GM21515 (cell line): ENCODE data around the gene MAPT.
"Not testable (repeated sequence)": the region's sequence is repeated elsewhere in the genome, so short reads cannot be mapped to it uniquely, and the experiment has no call there.

ENCODE experiments used
- ATAC-seq: cut with Tn5 transposase; IDR thresholded peaks from one replicate; pipeline ENCODE4 v1.9.1; 2021; ENCODE audit not compliant: unreplicated experiment

Gene MAPT

DNA sequence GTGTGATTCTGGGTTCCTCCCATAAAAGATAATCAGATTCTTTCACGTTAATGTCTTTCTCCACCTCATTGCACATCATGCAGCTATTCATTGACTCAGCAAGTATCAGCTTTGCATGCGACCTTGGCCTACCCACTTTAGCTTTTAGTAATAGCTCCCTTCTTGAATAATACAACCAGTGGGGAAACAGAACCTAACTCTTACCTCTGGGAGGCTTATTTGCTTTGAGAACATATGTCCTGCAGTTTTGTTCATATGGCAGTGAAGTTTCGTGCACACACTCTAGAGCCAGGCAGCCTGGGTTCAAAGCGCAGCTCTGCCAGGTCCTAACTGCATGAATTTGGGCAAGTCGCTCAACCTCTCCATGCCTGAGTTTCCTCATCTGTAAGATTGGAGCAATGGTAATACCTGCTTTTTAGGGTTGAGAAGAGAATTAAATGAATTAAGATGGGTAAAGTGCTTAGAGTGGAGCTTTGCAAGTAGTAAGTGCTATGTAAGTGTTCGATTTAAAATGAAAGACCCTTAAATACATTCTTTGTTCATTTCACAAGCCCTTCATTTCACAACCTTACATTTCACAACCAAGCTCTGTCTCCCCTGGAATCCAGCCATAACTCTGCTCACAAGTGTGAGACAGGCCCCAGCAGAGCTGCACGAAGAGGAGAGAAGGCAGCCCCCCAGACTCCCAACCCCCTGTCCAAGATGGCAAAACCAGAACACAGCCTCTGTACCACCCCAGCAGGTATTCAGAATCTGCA, 29.3 kb downstream of the MAPT start:
- no peak for ATAC-seq

DNA sequence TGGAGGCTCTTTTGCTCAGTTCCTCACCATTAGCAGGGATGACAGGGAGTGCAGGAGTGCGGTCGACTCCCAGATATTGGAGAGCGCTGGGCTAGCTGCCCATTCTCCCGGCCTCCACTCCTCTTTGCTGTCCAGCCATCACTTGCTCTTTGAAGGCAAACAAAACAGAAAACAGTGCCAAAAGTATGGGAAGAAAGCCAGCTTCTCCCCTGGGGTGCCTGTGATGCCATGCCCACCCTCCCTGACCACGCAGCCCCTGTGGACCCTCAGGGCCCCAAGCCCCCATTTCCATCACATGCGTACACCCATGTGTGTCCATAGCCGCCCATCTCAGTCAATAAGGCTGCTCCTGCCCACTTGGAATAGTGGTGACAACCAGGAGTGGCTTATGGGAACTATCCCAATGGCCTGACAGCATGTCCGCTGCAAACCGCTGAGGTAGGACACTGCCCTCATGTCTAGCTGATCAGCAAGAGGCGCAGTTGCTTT, 30.0 kb downstream of the MAPT start:
- ATAC-seq = no peak

DNA sequence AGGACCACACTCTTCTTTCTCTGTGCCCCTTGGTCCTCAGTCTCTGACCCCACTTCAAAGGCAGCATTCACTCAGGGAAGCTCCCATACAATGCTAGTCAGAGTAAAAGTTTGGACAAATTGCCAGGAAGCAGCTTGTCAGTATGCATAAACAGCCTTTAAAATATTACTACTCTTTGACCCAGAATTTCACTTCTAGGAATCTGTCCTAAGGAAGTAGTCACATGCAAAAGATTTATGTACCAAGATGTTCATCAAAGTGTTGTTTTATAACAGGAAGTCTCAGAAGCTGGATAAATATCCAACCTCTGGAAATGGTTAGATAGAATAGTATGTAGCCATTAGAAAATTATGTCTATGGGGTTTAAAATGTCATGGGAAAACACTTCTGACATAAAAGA, 31.0 kb downstream of the MAPT start:
- no peak for ATAC-seq

DNA sequence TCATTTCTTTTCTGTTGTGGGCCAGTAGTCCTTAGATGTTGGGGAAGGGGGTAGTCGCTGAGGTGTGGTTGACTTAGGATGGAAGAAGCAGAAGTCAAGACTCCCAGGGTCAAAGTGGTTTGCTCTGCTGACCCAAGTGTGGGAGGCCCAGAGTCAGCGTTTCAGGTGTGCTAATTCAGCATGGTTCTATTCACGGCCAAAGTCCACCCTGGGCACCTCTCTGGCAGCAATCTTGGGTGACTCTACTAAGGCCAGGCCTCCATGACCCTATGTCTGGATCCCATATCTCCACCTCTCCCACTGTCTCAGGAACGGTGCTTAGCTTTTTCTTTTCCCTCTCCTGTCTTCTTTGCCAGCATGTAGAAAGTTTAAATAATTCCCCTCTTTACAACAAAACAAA, 32.9 kb downstream of the MAPT start:
- ATAC-seq = no peak

DNA sequence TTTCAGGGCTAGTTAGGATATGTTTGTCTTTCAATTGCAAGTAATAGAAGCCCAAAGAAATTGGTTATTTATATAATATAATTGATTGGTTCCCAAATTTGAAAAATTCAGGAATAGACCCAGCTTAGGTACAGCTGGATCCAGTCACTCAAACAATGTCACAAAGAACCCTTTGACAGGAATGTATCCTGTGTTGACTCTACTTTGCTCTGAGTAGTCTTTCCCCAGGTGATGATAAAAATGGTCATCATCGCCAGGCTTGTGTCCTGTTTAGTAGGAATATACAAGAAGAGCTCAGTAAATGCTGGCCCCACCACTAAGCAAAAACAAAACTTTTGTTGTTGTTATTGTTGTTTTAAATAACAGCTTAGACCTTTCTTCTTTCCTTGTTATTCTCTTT, 35.0 kb downstream of the MAPT start:
- no peak for ATAC-seq

DNA sequence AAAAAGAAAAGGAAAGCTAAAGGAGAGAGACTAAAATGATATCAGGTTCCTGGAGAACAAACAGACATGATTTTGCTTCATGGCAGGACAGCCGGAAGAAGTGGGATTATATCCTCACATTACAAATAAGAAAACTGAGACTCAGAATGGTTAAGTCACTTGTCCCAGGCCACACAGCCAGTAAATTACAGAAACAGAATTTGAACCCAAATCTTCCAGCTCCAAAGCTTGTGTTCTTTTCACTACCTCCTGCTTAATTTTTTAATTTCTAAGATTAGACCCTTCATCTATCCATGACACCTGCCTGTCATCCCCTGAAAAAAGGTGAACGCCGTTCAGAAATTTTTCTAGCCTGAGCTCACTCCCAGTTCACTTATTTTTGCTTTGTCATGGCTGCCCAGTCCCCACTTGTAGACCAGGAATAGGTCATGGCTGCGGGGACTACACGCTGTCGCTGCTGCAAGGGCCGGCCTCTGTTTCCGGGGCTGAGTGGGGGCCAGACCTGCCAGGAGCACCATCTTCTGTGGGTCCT, 36.1 kb downstream of the MAPT start:
- ATAC-seq = no peak

DNA sequence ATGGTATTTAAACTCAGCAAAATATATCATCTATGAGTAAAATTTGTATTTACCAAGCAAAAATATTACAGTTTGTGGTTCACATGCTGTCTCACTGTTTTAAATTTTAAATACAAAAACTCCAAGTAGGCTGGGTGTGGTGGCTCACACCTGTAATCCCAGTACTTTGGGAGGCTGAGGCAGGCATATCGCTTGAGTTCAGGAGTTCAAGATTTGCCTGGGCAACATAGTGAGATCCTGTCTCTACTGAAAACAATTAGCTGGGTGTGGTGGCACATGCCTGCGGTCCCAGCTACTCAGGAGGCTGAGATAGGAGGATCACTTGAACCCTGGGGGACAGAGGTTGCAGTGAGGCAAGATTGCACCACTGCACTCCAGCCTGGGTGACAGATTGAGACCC, 37.3 kb downstream of the MAPT start:
- no peak for ATAC-seq

DNA sequence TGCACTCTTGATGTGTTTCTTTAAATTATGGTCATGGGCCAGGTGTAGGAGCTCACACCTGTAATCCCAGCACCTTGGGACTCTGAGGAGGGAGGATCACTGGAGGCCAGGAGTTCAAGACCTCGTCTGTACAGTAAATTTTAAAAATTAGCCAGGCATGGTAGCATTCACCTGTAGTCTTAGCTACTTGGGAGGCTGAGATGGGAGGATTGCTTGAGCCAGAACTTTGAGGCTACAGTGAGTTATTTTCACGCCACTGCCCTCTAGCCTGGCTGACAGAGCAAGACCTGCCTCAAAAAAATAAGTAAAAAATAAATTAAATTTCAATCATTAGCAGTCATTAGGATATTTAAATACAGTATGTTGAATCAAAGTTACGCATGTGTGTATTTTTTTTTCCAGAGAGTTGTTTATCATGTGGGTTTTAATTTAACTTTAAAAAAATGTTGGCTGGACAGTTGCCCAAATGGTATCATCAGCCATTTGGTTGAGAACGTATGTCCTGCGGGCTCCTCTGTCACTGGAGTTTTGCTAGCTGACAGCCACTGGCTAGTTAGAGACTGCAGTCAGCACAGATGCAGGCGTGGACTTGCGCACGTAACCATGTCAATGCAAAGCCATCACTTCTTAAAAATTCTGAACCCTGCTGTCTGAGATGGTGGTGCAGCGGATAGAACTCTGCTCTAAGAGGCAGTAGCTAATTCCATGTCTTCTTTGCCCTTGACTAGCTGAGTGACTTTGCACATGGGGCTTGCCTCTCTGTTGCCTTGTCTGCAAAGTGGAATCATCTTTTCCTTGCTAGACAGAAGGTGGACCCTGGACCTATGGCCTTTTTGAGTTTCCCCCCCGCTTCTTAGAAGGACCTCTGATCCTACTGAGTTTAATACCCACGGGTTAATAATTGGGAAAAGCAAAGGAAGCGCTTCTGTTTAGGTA, 40.0 kb downstream of the MAPT start:
- no peak for ATAC-seq

DNA sequence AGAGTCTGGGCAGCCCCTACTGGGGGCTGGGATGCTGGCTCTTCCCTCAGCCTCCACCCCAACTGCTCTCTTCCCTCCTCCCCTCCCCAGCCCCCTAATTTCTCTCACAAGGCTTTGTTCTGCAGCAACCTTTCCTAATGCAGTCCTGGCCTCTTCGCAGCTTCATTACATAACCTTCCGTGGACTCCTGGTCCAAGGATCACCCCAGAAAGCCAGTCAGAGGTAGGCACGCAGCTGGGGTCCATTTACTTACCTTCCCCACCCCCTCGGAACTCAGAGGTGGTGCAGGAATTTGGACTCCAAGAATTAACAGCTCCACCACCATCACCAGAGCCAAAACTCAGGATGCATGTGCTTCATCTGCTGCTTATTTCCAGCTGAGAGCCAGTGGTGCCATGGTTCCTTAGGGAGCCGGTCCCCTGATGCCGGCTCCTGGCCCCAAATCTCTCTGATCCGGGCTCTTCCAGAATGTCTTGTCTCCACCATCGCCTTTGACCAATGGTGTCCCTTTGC, 40.9 kb downstream of the MAPT start:
- ATAC-seq = no peak

DNA sequence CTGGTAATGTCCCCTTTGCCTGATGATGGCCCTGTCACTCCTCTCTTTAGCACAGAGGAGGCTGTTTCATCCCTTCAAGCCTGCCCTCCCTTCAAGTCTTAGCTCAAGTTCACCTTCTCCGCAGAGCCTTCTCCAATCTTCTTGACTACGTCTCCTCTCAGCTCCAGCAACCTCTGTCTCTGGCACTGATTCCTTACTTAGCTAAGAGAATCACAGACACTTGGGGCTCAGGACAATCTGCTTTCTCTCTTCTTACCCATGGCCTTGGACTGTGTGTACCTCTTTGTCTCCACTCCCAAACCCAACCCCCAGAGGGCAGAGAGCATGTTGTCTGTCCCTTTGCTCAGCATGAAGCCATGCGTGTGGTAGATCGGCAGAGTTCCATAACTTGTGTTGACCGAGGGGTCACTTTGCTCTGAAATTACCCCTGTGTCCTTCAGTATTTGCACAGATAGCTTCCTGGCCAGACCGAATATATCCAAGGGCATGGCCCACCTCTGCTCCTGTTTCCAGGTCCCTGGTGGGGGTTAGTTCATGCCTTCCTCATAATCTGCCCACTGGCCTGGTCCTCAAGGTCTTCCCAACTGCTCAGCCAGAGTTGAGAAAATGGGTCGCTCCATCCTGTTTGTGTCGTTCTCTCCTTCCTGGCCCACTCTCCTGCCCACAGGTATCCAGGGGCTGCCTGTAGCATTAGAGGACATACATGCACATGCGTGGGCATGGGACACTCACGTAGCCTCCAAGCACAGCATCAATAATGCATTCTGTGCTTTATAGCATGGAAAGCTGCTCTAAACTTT, 41.6 kb downstream of the MAPT start:
- ATAC-seq = no peak

DNA sequence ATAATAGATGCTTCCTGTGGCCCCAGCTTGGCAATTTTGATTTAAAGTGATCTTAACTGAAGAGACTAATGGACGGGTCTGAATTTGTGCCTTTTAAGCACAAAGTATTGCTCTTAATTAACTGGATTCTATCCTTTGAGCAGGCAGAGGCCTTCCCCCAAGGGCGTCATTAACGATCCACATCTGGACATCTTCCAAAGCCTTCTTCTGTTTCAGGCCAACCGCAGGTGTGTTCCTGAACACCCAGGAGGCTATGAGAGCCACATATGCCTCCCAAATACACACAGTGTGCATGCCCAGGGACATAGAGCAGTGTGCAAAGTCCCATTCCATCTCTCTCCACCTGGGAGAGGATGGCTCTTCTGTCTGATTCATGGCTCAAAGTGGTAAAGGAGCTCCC, 42.3 kb downstream of the MAPT start:
- no peak for ATAC-seq

DNA sequence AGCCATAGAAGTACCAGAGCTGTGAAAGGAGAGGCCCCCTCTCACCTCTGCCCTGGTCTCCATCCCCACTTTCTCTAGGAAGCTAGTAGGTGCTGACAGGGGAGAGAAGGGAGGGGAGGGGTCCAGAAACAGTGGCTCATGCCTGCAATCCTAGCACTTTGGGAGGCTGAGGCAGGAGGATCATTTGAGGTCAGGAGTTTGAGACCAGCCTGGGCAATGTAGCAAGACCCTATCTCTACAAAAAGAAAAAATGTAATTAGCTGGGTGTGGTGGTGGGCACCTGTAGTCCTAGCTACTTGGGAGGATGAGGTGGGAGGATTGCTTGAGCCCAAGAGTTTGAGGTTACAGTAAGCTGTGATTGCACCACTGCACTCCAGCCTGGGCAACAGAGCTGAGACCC, 42.8 kb downstream of the MAPT start:
- ATAC-seq = not testable (repeated sequence)

DNA sequence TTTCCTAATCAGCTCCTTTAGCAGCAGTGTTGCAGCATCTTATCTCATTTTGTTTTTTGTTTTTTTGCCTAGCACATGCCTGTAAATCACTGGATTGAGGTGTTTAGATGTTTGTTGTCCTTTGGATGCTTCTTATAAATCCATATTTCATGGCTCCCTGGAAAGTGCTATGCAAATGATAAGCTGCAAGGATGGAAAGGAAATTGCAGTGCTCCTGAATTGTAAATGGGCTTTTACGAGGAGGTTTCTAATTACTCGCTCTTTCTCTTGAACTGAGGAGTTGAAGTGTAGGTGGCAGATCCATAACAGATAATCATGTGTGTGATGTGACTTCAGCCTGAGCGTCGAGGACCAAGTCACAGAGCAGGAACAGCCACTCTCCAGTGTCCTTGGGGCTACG, 45.0 kb downstream of the MAPT start:
- no peak for ATAC-seq

DNA sequence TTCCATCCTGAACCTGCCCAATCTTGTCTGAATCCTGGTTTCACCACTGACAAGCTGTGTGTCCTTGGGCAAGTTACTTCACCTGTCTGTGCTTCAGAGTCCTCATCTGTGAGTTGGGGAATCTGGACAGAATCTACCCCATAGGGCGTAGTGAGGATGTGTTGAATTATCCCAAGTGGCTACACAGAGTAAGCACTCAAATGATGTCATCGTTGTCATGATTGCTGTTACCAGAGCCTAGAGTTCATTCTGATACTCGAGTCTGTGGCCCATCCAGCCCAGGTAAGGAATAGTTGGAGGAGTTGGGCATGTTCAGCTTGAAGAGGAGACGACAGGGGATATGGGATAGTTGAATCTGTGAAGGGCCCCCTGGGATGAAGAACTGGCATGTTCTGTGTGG, 45.9 kb downstream of the MAPT start:
- no peak for ATAC-seq

DNA sequence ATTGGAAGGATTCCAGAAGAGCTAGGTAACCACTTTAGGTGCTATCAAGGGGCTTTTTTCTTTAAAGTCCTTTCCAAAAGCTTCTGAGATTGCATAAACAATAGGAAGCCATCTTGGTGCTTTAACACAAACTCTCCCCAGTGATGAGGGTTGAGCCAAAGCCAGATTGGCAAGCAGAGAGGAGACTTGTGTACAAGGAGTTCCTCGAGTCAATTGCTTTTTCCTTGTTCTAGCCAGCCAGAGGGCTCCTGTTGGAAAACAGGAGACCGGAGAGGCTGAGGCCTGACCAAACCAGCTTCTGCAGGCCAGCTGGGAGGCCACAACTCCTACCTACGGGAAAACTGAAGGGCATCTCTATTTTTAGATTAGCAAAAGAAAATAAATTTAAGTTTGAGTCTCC, 46.5 kb downstream of the MAPT start:
- ATAC-seq = no peak

DNA sequence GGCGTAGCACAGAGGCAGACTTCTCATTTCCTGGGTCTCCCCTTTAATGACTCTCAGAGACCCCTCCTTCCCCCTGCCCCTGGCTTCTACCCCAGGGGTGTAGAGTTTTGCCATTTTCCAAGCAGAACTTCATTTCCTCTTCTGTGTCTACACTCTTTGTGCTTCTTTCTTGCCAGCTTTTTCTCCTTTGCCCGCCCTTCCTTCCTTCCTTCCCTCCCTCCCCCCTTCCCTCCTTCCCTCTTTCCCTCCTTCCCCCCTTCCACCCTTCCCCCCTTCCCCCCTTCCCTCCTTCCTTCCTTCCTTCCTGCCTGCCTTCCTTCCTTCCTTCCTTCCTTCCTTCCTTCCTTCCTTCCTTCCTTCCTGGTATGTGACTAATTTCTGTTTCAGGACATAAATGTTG, 47.0 kb downstream of the MAPT start:
- ATAC-seq = no peak

DNA sequence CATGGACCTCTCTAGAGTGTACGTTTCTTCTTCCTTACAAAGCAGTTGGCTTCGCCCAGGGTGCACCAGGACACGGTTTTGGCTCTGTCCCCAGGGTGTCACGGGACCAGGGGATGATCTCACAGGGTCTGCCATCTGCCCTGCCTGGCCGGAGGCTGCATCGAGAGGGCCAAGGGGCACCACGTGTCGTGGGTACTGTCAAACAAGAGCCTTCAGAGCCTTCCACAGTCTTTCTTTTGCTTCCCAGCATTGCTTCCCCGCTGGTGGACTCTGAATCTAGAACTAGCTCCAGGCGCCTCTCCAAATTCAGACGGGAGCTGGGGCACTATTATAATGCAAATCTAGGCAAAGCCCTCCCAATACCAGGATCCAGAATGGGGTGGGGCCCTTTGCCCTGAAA, 47.9 kb downstream of the MAPT start:
- no peak for ATAC-seq

DNA sequence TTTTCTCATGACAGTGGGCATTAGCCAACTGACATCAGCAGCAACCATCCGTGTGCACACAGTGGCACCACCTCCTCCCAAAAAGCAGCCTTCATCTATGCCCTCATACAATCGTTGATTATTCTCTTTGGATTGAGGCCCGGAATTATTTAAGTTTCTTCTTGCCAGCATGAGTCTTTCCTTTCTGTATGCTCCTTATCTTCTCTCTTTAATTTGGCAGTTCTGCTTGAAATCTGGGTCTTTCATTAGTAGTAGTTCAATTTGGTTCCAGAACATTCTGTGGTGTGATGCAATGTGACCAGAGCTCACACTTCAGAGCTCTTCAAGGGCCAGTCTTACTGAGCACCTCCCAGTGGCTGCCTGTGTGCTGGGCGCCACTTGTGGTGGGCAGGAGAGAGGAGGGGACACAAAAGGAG, 52.5 kb downstream of the MAPT start:
- no peak for ATAC-seq

DNA sequence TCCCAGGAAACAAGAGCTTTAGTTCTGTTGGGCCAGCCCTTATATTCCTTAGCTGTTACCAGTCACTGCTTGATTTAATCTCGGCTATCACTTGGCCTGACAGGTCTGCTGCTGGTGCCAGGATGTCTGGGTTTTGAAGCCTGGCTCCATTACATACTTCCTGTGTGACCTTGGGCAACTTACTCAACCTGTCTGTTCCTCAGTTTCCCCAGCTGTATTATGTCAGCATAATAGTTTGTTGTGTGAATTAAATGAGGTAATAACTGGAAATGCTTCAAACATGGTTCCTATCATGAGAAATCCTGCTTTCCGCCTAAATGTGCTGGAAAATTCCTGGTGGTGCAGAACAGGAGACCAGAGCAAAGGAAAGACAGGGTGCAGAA, 54.1 kb downstream of the MAPT start:
- no peak for ATAC-seq

DNA sequence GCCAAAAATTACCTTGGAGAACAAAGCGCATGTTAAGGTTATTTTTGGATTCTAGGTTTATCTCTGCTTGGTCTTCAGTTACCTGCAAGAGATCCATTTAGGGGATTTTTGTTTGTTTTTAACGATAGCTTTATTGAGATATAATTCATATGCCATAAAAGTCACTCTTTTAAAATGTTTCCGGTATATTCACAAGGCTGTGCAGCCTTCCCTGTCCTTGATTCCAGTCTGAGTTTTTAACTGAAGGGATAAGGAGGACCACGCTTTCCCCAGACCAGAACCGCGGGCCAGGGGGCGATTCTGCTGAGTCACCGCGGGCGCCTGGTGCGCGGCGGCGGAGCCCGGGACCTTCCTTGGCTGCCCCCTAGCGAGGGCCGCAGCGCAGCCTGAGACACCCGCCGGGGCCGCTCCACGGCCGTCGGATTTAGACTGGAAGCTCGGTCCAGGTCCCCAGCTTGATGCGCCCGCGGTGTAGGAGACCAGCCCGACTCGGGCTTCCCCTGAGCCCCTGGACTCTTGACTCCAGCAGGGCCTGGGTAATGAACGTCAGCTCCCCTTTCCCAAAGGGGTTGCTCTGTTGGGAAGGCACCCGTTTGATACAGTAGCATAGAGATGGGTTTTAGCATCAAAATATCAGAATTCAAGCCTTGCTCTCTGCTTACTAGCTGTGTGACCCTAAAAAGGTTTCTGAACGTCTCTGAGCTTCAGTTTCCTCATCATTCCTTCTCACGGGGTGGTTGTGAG, 54.7 kb downstream of the MAPT start:
- ATAC-seq = no peak
